Neuronal stem cell (in vitro differentiated cells): ENCODE measurements around the gene IFNA8.

Experiments used
- DNase-seq: peaks from one replicate; pipeline ENCODE4 v3.0.0-alpha.2; 2013; ENCODE audit warnings: low spot score
- H2AFZ ChIP-seq: one replicate; pipeline ENCODE4 v1.6.1; 2013; ENCODE audit warnings: mild to moderate bottlenecking, low read length, inconsistent platforms
- H2AK5ac ChIP-seq: 2 replicates; pipeline ENCODE4 v1.6.1; 2013; ENCODE audit warnings: low read depth, mild to moderate bottlenecking, inconsistent platforms, low read length, moderate library complexity, mixed read lengths
- H2BK120ac ChIP-seq: 2 replicates; pipeline ENCODE4 v1.6.1; 2013; ENCODE audit warnings: low read depth, mild to moderate bottlenecking, inconsistent platforms, low read length, moderate library complexity, mixed read lengths
- H2BK12ac ChIP-seq: one replicate; pipeline ENCODE4 v1.6.1; 2013; ENCODE audit warnings: low read length, inconsistent platforms
- H2BK15ac ChIP-seq: 2 replicates; pipeline ENCODE4 v1.6.1; 2013; ENCODE audit warnings: mild to moderate bottlenecking, low read length, inconsistent platforms, mixed read lengths
- H2BK5ac ChIP-seq: one replicate; pipeline ENCODE4 v1.6.1; 2013; ENCODE audit warnings: inconsistent platforms, mild to moderate bottlenecking, low read length, moderate library complexity
- H3K14ac ChIP-seq: one replicate; pipeline ENCODE4 v1.6.1; 2013; ENCODE audit warnings: low read length, inconsistent platforms
- H3K18ac ChIP-seq: 2 replicates; pipeline ENCODE4 v1.6.1; 2013; ENCODE audit warnings: low read length, inconsistent platforms
- H3K23ac ChIP-seq: 2 replicates; pipeline ENCODE4 v1.6.1; 2013; ENCODE audit warnings: low read depth, mild to moderate bottlenecking, mixed read lengths, low read length, inconsistent platforms; ENCODE audit not compliant: poor library complexity
- H3K27ac ChIP-seq: replicated peaks from 3 replicates; pipeline ENCODE4 v1.5.1; 2013; ENCODE audit warnings: low read length, inconsistent platforms
- H3K27me3 ChIP-seq, 3 experiments: 2 replicates each; pipeline ENCODE4 v1.6.1; 2013; ENCODE audit warnings: low read length in 3 of 3, mild to moderate bottlenecking in 2 of 3, inconsistent platforms in 1 of 3, low read depth in 1 of 3, mixed read lengths in 1 of 3, moderate library complexity in 1 of 3; ENCODE audit not compliant: control insufficient read depth in 3 of 3, insufficient read depth in 3 of 3
- H3K36me3 ChIP-seq, 2 donors: replicated peaks in 1 of 2; 2 replicates each; pipeline ENCODE4 v1.6.1; 2013; ENCODE audit warnings: low read length in 2 of 2; ENCODE audit not compliant: control insufficient read depth in 2 of 2, insufficient read depth in 2 of 2
- H3K4ac ChIP-seq: 2 replicates; pipeline ENCODE4 v1.6.1; 2013; ENCODE audit warnings: inconsistent platforms, mild to moderate bottlenecking, low read length, moderate library complexity
- H3K4me1 ChIP-seq, 2 donors: 1 replicate in 1 of 2; 2 replicates in 1 of 2; pipeline ENCODE4 v1.6.1; 2013; ENCODE audit warnings: low read length in 2 of 2, low read depth in 1 of 2; ENCODE audit not compliant: control insufficient read depth in 2 of 2, insufficient read depth in 1 of 2
- H3K4me2 ChIP-seq: one replicate; pipeline ENCODE4 v1.6.1; 2013; ENCODE audit warnings: mild to moderate bottlenecking, low read length, inconsistent platforms; ENCODE audit not compliant: insufficient read depth, poor library complexity, severe bottlenecking
- H3K4me3 ChIP-seq, 2 donors: 2 replicates each; pipeline ENCODE4 v1.5.1; 2013; ENCODE audit warnings: low read length in 2 of 2, mild to moderate bottlenecking in 2 of 2, inconsistent platforms in 1 of 2, moderate library complexity in 1 of 2
- H3K79me1 ChIP-seq: one replicate; pipeline ENCODE4 v1.6.1; 2013; ENCODE audit warnings: low read depth, mild to moderate bottlenecking, inconsistent platforms, low read length, moderate library complexity
- H3K9ac ChIP-seq: one replicate; pipeline ENCODE4 v1.6.1; 2013; ENCODE audit warnings: mild to moderate bottlenecking, low read depth, low read length, inconsistent platforms; ENCODE audit not compliant: poor library complexity
- H3K9me3 ChIP-seq, 2 donors: replicated peaks in 1 of 2; 2 replicates each; pipeline versions ENCODE3 to v1.6.1; 2013; ENCODE audit warnings: low read length in 2 of 2, mild to moderate bottlenecking in 2 of 2, inconsistent platforms in 1 of 2, low read depth in 1 of 2, mixed read lengths in 1 of 2, moderate library complexity in 1 of 2; ENCODE audit not compliant: control insufficient read depth in 2 of 2, insufficient read depth in 1 of 2
- H4K8ac ChIP-seq: one replicate; pipeline ENCODE4 v1.6.1; 2013; ENCODE audit warnings: low read depth, mild to moderate bottlenecking, inconsistent platforms, low read length, moderate library complexity
- H4K91ac ChIP-seq: one replicate; pipeline ENCODE4 v1.6.1; 2013; ENCODE audit warnings: low read length, low read depth, mild to moderate bottlenecking, inconsistent platforms; ENCODE audit not compliant: poor library complexity
- WGBS, 2 donors: extraction: QIAGEN DNeasy Blood & Tissue Kit; methylation state at CpG; one replicate each; pipeline ENCODE4 v1.1.7; 2013; ENCODE audit warnings: missing lambda C conversion rate in 2 of 2, mixed read lengths in 1 of 2; ENCODE audit not compliant: insufficient read length in 2 of 2, insufficient replicate concordance in 1 of 2; ENCODE audit errors: extremely low coverage in 2 of 2; 5-methylcytosine and 5-hydroxymethylcytosine counted together

Gene IFNA8

DNA sequence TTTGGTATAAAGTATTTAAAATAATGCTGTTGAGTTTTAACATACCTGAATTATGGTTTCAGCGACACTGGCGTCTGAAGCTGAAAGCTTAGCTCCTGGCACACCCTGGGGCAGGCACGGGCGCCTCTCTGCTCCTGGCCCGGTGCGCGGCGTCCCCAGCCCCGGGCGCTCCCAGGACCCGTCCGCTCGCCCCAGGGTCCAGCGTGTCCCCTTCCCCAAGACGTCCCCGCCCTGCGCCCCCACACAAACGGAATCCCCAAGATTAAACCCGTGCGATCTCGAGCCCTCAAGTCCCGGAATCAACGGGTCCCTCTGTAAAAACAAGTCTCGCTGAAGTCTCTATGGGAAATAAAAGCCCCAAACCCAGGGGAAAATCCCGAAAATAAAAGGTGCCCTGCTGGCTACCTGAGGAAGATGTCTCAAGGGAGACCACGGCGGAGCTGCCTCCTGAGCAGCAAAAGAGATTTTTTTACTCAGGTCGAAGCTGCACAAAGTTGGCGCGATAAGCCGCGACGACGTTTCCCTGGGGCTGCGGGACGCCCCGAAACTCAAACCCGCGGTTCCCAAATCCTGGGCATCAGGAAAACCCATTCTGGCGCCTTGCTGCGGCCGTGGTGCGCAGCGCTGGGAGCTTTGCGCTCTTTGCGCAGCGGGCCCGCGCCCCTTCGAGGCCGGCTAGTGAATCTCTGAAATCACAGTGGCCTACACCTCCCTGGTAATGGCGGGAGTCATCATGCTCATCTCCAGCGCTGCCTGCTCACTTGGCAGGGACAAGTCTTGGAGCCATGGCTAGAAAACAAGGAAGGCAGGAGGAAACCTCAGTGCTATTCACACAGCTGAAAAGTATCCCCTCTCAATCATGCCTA, 6.3 kb upstream of the IFNA8 start:
- no peak overlapping the region for H4K91ac ChIP-seq
- H3K27ac ChIP-seq, result no peak overlapping the region
- peak overlapping the region; percentile 32 for H3K14ac ChIP-seq
- H2BK5ac ChIP-seq, result no peak overlapping the region
- no peak overlapping the region for H3K18ac ChIP-seq
- WGBS, 2 donors, result no CpG with 5 or more reads among the region's 53 CpGs
- peaks cover 0 to 3% of the 10 kb centered on the region in 2 donors for H3K4me1 ChIP-seq
- no peak overlapping the region for H2BK15ac ChIP-seq
- no peaks in the 10 kb centered on the region for H3K79me1 ChIP-seq
- no peaks in the 10 kb centered on the region for H3K36me3 ChIP-seq
- H4K8ac ChIP-seq, result no peak overlapping the region
- peak overlapping the region; percentile 7 to 74 for H3K4me3 ChIP-seq
- H3K27me3 ChIP-seq, result peaks cover 0 to 60% (median 16%) of the 10 kb centered on the region in 3 experiments
- H3K4me2 ChIP-seq, result peak overlapping the region; percentile 97
- peak; percentile 31 for DNase-seq
- H3K23ac ChIP-seq, result no peak overlapping the region
- no peak overlapping the region for H3K4ac ChIP-seq
- H2AK5ac ChIP-seq, result no peak overlapping the region
- no peak overlapping the region for H2BK12ac ChIP-seq
- H3K9me3 ChIP-seq, result no peaks in the 10 kb centered on the region
- H3K9ac ChIP-seq, result no peak overlapping the region
- H2AFZ ChIP-seq, result peak overlapping the region; percentile 82
- no peak overlapping the region for H2BK120ac ChIP-seq

DNA sequence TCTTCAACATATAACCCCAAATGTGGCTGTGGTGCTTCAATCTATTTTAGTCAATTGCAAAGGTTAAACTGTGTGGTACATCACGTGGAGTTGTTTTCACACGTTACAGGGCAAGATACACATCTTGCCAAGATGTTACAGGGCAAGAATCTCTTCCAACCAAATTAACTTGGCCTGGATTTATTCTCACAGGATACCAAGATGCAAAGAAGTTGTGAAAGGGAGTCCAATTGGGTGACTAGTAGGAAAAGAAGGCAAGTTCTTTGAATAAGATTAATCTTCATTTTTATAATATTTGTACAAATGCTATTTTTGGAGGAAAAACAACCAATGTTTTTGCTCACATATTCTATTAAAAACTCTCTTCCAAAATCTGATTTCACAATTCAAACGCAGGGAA, 4.8 kb upstream of the IFNA8 start:
- no peaks in the 10 kb centered on the region for H3K79me1 ChIP-seq
- H3K4me2 ChIP-seq, result no peak overlapping the region
- H2AK5ac ChIP-seq, result no peak overlapping the region
- no peak overlapping the region for H2BK5ac ChIP-seq
- H2AFZ ChIP-seq, result no peak overlapping the region
- no peak overlapping the region for H2BK12ac ChIP-seq
- H3K4me3 ChIP-seq, result no peak overlapping the region
- H4K91ac ChIP-seq, result no peak overlapping the region
- H3K9ac ChIP-seq, result no peak overlapping the region
- H3K9me3 ChIP-seq, result no peaks in the 10 kb centered on the region
- no peak overlapping the region for H3K27ac ChIP-seq
- H3K36me3 ChIP-seq, result no peaks in the 10 kb centered on the region
- H3K23ac ChIP-seq, result no peak overlapping the region
- H2BK120ac ChIP-seq, result no peak overlapping the region
- H3K14ac ChIP-seq, result no peak overlapping the region
- WGBS, 2 donors, result no CpG with 5 or more reads among the region's 3 CpGs
- H3K4ac ChIP-seq, result no peak overlapping the region
- no peak overlapping the region for H4K8ac ChIP-seq
- peaks cover 0 to 3% of the 10 kb centered on the region in 2 donors for H3K4me1 ChIP-seq
- no peak overlapping the region for H2BK15ac ChIP-seq
- H3K18ac ChIP-seq, result no peak overlapping the region
- no peak for DNase-seq
- H3K27me3 ChIP-seq, result peaks cover 0 to 48% (median 13%) of the 10 kb centered on the region in 3 experiments

DNA sequence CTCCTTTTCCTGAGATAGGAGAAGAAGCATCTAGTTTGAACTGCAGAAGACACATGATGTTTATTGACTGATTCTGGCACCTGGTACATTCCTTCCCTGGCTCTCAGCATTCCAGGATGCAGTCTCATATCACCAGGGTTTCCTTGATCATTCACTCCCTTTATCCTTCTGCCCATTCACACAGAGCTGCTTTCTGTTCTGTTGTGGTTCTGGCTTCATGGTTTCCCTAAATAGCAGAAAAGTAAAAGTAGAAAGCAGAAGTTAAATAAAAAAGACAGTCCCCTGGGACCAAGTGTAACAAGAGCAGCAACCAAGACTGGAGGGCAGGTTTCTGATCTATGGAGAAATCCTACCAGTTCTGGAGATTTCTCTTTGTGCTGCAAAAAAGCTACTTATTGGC, 3.2 kb downstream of the IFNA8 start:
- no peak for DNase-seq
- no peak overlapping the region for H3K9ac ChIP-seq
- no peak overlapping the region for H4K8ac ChIP-seq
- H3K4ac ChIP-seq, result no peak overlapping the region
- no peaks in the 10 kb centered on the region for H3K27me3 ChIP-seq
- H2AFZ ChIP-seq, result no peak overlapping the region
- no peaks in the 10 kb centered on the region for H3K36me3 ChIP-seq
- H3K79me1 ChIP-seq, result no peaks in the 10 kb centered on the region
- no peak overlapping the region for H3K14ac ChIP-seq
- no peak overlapping the region for H3K23ac ChIP-seq
- no peak overlapping the region for H3K18ac ChIP-seq
- H3K4me1 ChIP-seq, result peaks cover 1 to 2% of the 10 kb centered on the region in 2 donors
- no peak overlapping the region for H3K4me3 ChIP-seq
- no peak overlapping the region for H2BK15ac ChIP-seq
- H2BK12ac ChIP-seq, result no peak overlapping the region
- no peaks in the 10 kb centered on the region for H3K9me3 ChIP-seq
- H2BK120ac ChIP-seq, result no peak overlapping the region
- H2AK5ac ChIP-seq, result no peak overlapping the region
- no peak overlapping the region for H3K4me2 ChIP-seq
- no peak overlapping the region for H2BK5ac ChIP-seq
- no peak overlapping the region for H3K27ac ChIP-seq
- no peak overlapping the region for H4K91ac ChIP-seq

DNA sequence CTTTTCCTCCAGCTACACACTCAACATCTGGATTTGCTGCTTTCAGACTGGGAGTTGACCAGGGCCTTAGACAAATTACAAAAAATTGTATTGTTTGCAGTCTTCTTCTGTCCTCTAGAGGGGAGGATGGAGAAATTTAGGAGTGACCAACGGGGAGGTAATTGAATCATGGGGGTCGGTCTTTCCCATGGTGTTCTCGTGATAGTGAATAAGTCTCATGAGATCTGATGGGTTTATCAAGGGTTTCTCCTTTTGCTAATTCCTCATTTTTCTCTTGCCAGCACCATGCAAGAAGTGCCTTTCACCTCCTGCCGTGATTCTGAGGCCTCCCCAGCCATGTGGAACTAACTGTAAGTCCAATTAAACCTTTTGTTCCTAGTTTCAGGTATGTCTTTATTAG, 4.2 kb downstream of the IFNA8 start:
- Histone ChIP-seq H3K27me3 (no peaks in the 10 kb centered on the region), H4K91ac (no peak overlapping the region), H3K4me2 (no peak overlapping the region), H3K36me3 (no peaks in the 10 kb centered on the region), H3K23ac (no peak overlapping the region), H3K9me3 (no peaks in the 10 kb centered on the region), H2BK5ac (no peak overlapping the region), H2BK120ac (no peak overlapping the region), H3K4ac (no peak overlapping the region), H2BK12ac (no peak overlapping the region), H3K27ac (no peak overlapping the region), H3K4me3 (no peak overlapping the region), H3K9ac (no peak overlapping the region), H2BK15ac (no peak overlapping the region), H3K18ac (no peak overlapping the region), H2AK5ac (no peak overlapping the region), H2AFZ (no peak overlapping the region), H3K79me1 (no peaks in the 10 kb centered on the region), H3K4me1 (peaks cover 2% of the 10 kb centered on the region in 2 donors), H3K14ac (no peak overlapping the region), H4K8ac (no peak overlapping the region)
- WGBS, 2 donors, result no CpG with 5 or more reads among the region's 4 CpGs
- DNase-seq, result no peak
